NB4 (cell line): ENCODE data around the gene SFI1.

ENCODE experiments used
- CTCF ChIP-seq: IDR thresholded peaks from one replicate; pipeline ENCODE4 v1.5.1; 2012; ENCODE audit warnings: low read depth, low read length
- MYC ChIP-seq: IDR thresholded peaks from 2 replicates; pipeline ENCODE4 v1.6.1; 2011; ENCODE audit warnings: low read depth, low read length
- POLR2A ChIP-seq: IDR thresholded peaks from 2 replicates; pipeline ENCODE4 v1.6.1; 2011; ENCODE audit warnings: mild to moderate bottlenecking; ENCODE audit not compliant: insufficient read length; ENCODE audit errors: extremely low read depth

- TF ChIP-seq POLR2A, result no peak
- TF ChIP-seq CTCF, result no peak
- no peak for TF ChIP-seq MYC
These were observed 124.6 kb downstream of the SFI1 start for GRCh38 chr22:31620756-31621480.
